IPS DF 6.9 (cell line): ENCODE results near the gene LTBP1.

ENCODE experiments used
- DNase-seq: peaks from one replicate; pipeline ENCODE4 v3.0.0-alpha.2; 2013; ENCODE audit warnings: low read depth, low spot score
- H3K27ac ChIP-seq: one replicate; pipeline ENCODE4 v1.5.1; 2013; ENCODE audit warnings: low read length, control low read depth
- H3K27me3 ChIP-seq: 2 replicates; pipeline ENCODE4 v1.6.1; 2013; ENCODE audit warnings: mild to moderate bottlenecking, low read length; ENCODE audit not compliant: control insufficient read depth, insufficient read depth
- H3K36me3 ChIP-seq: 2 replicates; pipeline ENCODE4 v1.6.1; 2013; ENCODE audit warnings: low read length; ENCODE audit not compliant: control insufficient read depth, insufficient read depth
- H3K4me1 ChIP-seq: 2 replicates; pipeline ENCODE4 v1.6.1; 2013; ENCODE audit warnings: low read length; ENCODE audit not compliant: control insufficient read depth, insufficient read depth
- H3K4me3 ChIP-seq: 2 replicates; pipeline ENCODE4 v1.5.1; 2013; ENCODE audit warnings: mild to moderate bottlenecking, low read length
- H3K9me3 ChIP-seq: 2 replicates; pipeline ENCODE4 v1.6.1; 2013; ENCODE audit warnings: low read length, inconsistent platforms; ENCODE audit not compliant: control insufficient read depth, insufficient read depth
- WGBS: extraction: QIAGEN DNeasy Blood & Tissue Kit; methylation state at CpG from one replicate; pipeline ENCODE4 v1.1.7; 2013; ENCODE audit warnings: mixed read lengths, missing lambda C conversion rate; ENCODE audit not compliant: insufficient read length, insufficient coverage; 5-methylcytosine and 5-hydroxymethylcytosine counted together

LTBP1 gene

GRCh38 chr2:33110461-33110860 lies 163.7 kb downstream of the LTBP1 start:
- no peak overlapping the region for H3K27ac ChIP-seq
- DNase-seq: no peak
- H3K4me3 ChIP-seq: no peak overlapping the region
- H3K27me3 ChIP-seq: no peaks in the 10 kb centered on the region
- no peaks in the 10 kb centered on the region for H3K4me1 ChIP-seq
- H3K9me3 ChIP-seq: no peaks in the 10 kb centered on the region
- no CpG with 5 or more reads among the region's 5 CpGs for WGBS
- H3K36me3 ChIP-seq: no peaks in the 10 kb centered on the region

GRCh38 chr2:33111002-33111446 lies 164.3 kb downstream of the LTBP1 start:
- Histone ChIP-seq H3K4me1 (no peaks in the 10 kb centered on the region), H3K4me3 (no peak overlapping the region), H3K27ac (no peak overlapping the region), H3K9me3 (no peaks in the 10 kb centered on the region), H3K36me3 (no peaks in the 10 kb centered on the region), H3K27me3 (no peaks in the 10 kb centered on the region)
- DNase-seq: no peak
- no CpG with 5 or more reads among the region's 10 CpGs for WGBS

- no peaks in the 10 kb centered on the region for H3K36me3 ChIP-seq
- H3K9me3 ChIP-seq: no peaks in the 10 kb centered on the region
- H3K4me3 ChIP-seq: no peak overlapping the region
- no peak overlapping the region for H3K27ac ChIP-seq
- 100% methylated on average over 1 of the region's 2 CpGs for WGBS
- DNase-seq: no peak
- H3K4me1 ChIP-seq: no peaks in the 10 kb centered on the region
- H3K27me3 ChIP-seq: no peaks in the 10 kb centered on the region
These were observed 168.4 kb downstream of the LTBP1 start for GRCh38 chr2:33115196-33115595.

- no peaks in the 10 kb centered on the region for H3K36me3 ChIP-seq
These were observed 169.0 kb downstream of the LTBP1 start for GRCh38 chr2:33115728-33116127.

GRCh38 chr2:33116799-33117198 lies 170.0 kb downstream of the LTBP1 start:
- no peak overlapping the region for H3K27ac ChIP-seq
- H3K9me3 ChIP-seq: no peaks in the 10 kb centered on the region
- DNase-seq: no peak
- H3K4me3 ChIP-seq: no peak overlapping the region
- H3K4me1 ChIP-seq: no peaks in the 10 kb centered on the region
- no peaks in the 10 kb centered on the region for H3K36me3 ChIP-seq
- no CpG with 5 or more reads among the region's 4 CpGs for WGBS
- no peaks in the 10 kb centered on the region for H3K27me3 ChIP-seq

More at GRCh38 chr2:33115728-33116127, 169.0 kb downstream of the LTBP1 start:
- H3K27ac ChIP-seq: no peak overlapping the region
- no CpG with 5 or more reads among the region's 1 CpG for WGBS
- no peak overlapping the region for H3K4me3 ChIP-seq
- H3K9me3 ChIP-seq: no peaks in the 10 kb centered on the region
- no peaks in the 10 kb centered on the region for H3K4me1 ChIP-seq
- no peak for DNase-seq
- no peaks in the 10 kb centered on the region for H3K27me3 ChIP-seq

GRCh38 chr2:33118651-33119050 lies 171.9 kb downstream of the LTBP1 start:
- no CpG with 5 or more reads among the region's 6 CpGs for WGBS
- Histone ChIP-seq H3K4me3 (no peak overlapping the region), H3K4me1 (no peaks in the 10 kb centered on the region), H3K27me3 (no peaks in the 10 kb centered on the region), H3K27ac (no peak overlapping the region), H3K36me3 (no peaks in the 10 kb centered on the region), H3K9me3 (no peaks in the 10 kb centered on the region)
- DNase-seq: no peak

GRCh38 chr2:33121416-33121815 lies 174.7 kb downstream of the LTBP1 start:
- no peak for DNase-seq
- no peak overlapping the region for H3K27ac ChIP-seq

GRCh38 chr2:33121925-33122324 lies 175.2 kb downstream of the LTBP1 start:
- no peak overlapping the region for H3K4me3 ChIP-seq
- WGBS: no CpG with 5 or more reads among the region's 10 CpGs
- H3K36me3 ChIP-seq: no peaks in the 10 kb centered on the region
- DNase-seq: no peak
- H3K27me3 ChIP-seq: no peaks in the 10 kb centered on the region
- H3K4me1 ChIP-seq: no peaks in the 10 kb centered on the region
- H3K9me3 ChIP-seq: no peaks in the 10 kb centered on the region
- no peak overlapping the region for H3K27ac ChIP-seq

More at GRCh38 chr2:33121416-33121815, 174.7 kb downstream of the LTBP1 start:
- Histone ChIP-seq H3K27me3 (no peaks in the 10 kb centered on the region), H3K4me3 (no peak overlapping the region), H3K9me3 (no peaks in the 10 kb centered on the region), H3K36me3 (no peaks in the 10 kb centered on the region), H3K4me1 (no peaks in the 10 kb centered on the region)
- no CpG with 5 or more reads among the region's 10 CpGs for WGBS

- no peak for DNase-seq
- Histone ChIP-seq H3K4me3 (no peak overlapping the region), H3K27me3 (no peaks in the 10 kb centered on the region), H3K36me3 (no peaks in the 10 kb centered on the region), H3K27ac (no peak overlapping the region), H3K9me3 (no peaks in the 10 kb centered on the region), H3K4me1 (no peaks in the 10 kb centered on the region)
- WGBS: no CpG with 5 or more reads among the region's 3 CpGs
These were observed 176.0 kb downstream of the LTBP1 start for GRCh38 chr2:33122726-33123125.

GRCh38 chr2:33123216-33123615 lies 176.5 kb downstream of the LTBP1 start:
- Histone ChIP-seq H3K27ac (no peak overlapping the region), H3K27me3 (no peaks in the 10 kb centered on the region), H3K36me3 (no peaks in the 10 kb centered on the region), H3K4me1 (no peaks in the 10 kb centered on the region), H3K4me3 (no peak overlapping the region), H3K9me3 (no peaks in the 10 kb centered on the region)
- no peak for DNase-seq

- DNase-seq: no peak
- WGBS: no CpG with 5 or more reads among the region's 1 CpG
- no peak overlapping the region for H3K4me3 ChIP-seq
- H3K9me3 ChIP-seq: no peaks in the 10 kb centered on the region
- H3K4me1 ChIP-seq: no peaks in the 10 kb centered on the region
- no peaks in the 10 kb centered on the region for H3K36me3 ChIP-seq
- H3K27me3 ChIP-seq: no peaks in the 10 kb centered on the region
- H3K27ac ChIP-seq: no peak overlapping the region
These were observed 179.8 kb downstream of the LTBP1 start for GRCh38 chr2:33126552-33126951.
